Activated T-cell treated with anti-CD3 and anti-CD28 coated beads, Interleukin-2, amount 50 U/mL, for 72 hours (primary cell): Measurements from ENCODE around the gene FAM156A. TPM values are rescaled to one million over a fixed set of nuclear protein-coding genes. Genes with fewer than 3 reads are reported as not detected.
"Not testable (repeated sequence)": the region's sequence is repeated elsewhere in the genome, so short reads cannot be mapped to it uniquely, and the experiment has no call there.

ENCODE experiments used
- ATAC-seq, 2 donors: fragments of 150-1000 bp; cut with Tn5 transposase; replicated peaks in 1 of 2; 2 replicates each; pipeline ENCODE4 v1.10.0; 2021; ENCODE audit warnings: moderate library complexity in 2 of 2, mild to moderate bottlenecking in 1 of 2
- DNase-seq, 2 donors: peaks; one replicate each; pipeline ENCODE4 v3.0.0; 2021 to 2022; ENCODE audit warnings: mixed read lengths in 1 of 2
- H3K27ac Mint-ChIP-seq: one replicate; pipeline ENCODE4 v1.8.0; 2022; ENCODE audit warnings: mild to moderate bottlenecking, moderate library complexity, mixed read lengths
- H3K27me3 Mint-ChIP-seq: one replicate; pipeline ENCODE4 v1.8.0; 2022; ENCODE audit warnings: low read depth, mixed read lengths
- H3K36me3 Mint-ChIP-seq, 2 donors: one replicate each; pipeline ENCODE4 v1.8.0; 2022; ENCODE audit warnings: mixed read lengths in 2 of 2, mild to moderate bottlenecking in 1 of 2; ENCODE audit not compliant: insufficient read depth in 2 of 2
- H3K4me1 Mint-ChIP-seq: one replicate; pipeline ENCODE4 v1.8.0; 2022; ENCODE audit warnings: low read depth, mixed read lengths
- H3K4me3 Mint-ChIP-seq, 2 donors: one replicate each; pipeline ENCODE4 v1.8.0; 2022; ENCODE audit warnings: mild to moderate bottlenecking in 2 of 2, mixed read lengths in 2 of 2, moderate library complexity in 2 of 2
- H3K9me3 Mint-ChIP-seq, 2 donors: one replicate each; pipeline ENCODE4 v1.8.0; 2022; ENCODE audit warnings: mixed read lengths in 2 of 2
- total RNA-seq, 2 donors: library from RNA; stranded (reverse); gene quantifications; one replicate each; pipeline ENCODE4 v1.2.3, GENCODE V29; 2022

FAM156A gene
- total RNA-seq, 2 donors from 2014 or later: 23.2 to 23.8 TPM

GRCh38 chrX:52988985-52989917 is 30.9 kb upstream of the FAM156A start:
- no peaks in the 10 kb centered on the region for H3K36me3 Mint-ChIP-seq
- peaks cover 36% of the 10 kb centered on the region for H3K4me1 Mint-ChIP-seq
- H3K27me3 Mint-ChIP-seq: peaks cover 31% of the 10 kb centered on the region
- peak overlapping the region in 1 of 2 donors; percentile 63 for H3K4me3 Mint-ChIP-seq
- ATAC-seq (peak; percentile 42 to 69), DNase-seq (peak in 1 of 2 donors; percentile 25)
- no peaks in the 10 kb centered on the region for H3K9me3 Mint-ChIP-seq
- no peak overlapping the region for H3K27ac Mint-ChIP-seq

GRCh38 chrX:52983321-52984000 is 25.1 kb upstream of the FAM156A start:
- Mint-ChIP-seq H3K27ac (no peak overlapping the region), H3K9me3 (no peaks in the 10 kb centered on the region), H3K36me3 (no peaks in the 10 kb centered on the region), H3K4me1 (peaks cover 4% of the 10 kb centered on the region), H3K27me3 (peaks cover 37% of the 10 kb centered on the region), H3K4me3 (no peak overlapping the region)
- DNase-seq (no peak), ATAC-seq (no peak)

GRCh38 chrX:52979993-52980392 is 21.7 kb upstream of the FAM156A start:
- no peaks in the 10 kb centered on the region for H3K36me3 Mint-ChIP-seq
- no peak overlapping the region for H3K27ac Mint-ChIP-seq
- H3K9me3 Mint-ChIP-seq: no peaks in the 10 kb centered on the region
- no peak for ATAC-seq
- H3K27me3 Mint-ChIP-seq: peaks cover 33% of the 10 kb centered on the region
- peaks cover 4% of the 10 kb centered on the region for H3K4me1 Mint-ChIP-seq
- DNase-seq: no peak
- no peak overlapping the region for H3K4me3 Mint-ChIP-seq

- Mint-ChIP-seq H3K9me3 (no peaks in the 10 kb centered on the region), H3K36me3 (no peaks in the 10 kb centered on the region), H3K27me3 (peaks cover 33% of the 10 kb centered on the region), H3K4me3 (no peak overlapping the region), H3K27ac (no peak overlapping the region), H3K4me1 (peaks cover 4% of the 10 kb centered on the region)
- ATAC-seq: no peak
- no peak for DNase-seq
Observed at GRCh38 chrX:52979568-52979967, 21.2 kb upstream of the FAM156A start.

GRCh38 chrX:52977953-52978352 is 19.6 kb upstream of the FAM156A start:
- Mint-ChIP-seq H3K27me3 (peaks cover 27% of the 10 kb centered on the region), H3K4me1 (peaks cover 4% of the 10 kb centered on the region)

GRCh38 chrX:52975576-52975975 is 17.3 kb upstream of the FAM156A start:
- H3K9me3 Mint-ChIP-seq, H3K36me3 Mint-ChIP-seq, H3K27ac Mint-ChIP-seq, DNase-seq, H3K4me1 Mint-ChIP-seq, H3K4me3 Mint-ChIP-seq, ATAC-seq: not testable (repeated sequence)
- H3K27me3 Mint-ChIP-seq: peaks cover 27% of the 10 kb centered on the region

More at GRCh38 chrX:52977953-52978352, 19.6 kb upstream of the FAM156A start:
- no peak overlapping the region for H3K4me3 Mint-ChIP-seq
- H3K9me3 Mint-ChIP-seq: no peaks in the 10 kb centered on the region
- ATAC-seq (no peak), DNase-seq (no peak)
- H3K36me3 Mint-ChIP-seq: no peaks in the 10 kb centered on the region
- no peak overlapping the region for H3K27ac Mint-ChIP-seq

- not testable (repeated sequence) for H3K9me3 Mint-ChIP-seq, DNase-seq, H3K27ac Mint-ChIP-seq, H3K4me3 Mint-ChIP-seq, ATAC-seq, H3K4me1 Mint-ChIP-seq, H3K36me3 Mint-ChIP-seq
- H3K27me3 Mint-ChIP-seq: peaks cover 16% of the 10 kb centered on the region
Observed at GRCh38 chrX:52974336-52974992, 16.1 kb upstream of the FAM156A start.

GRCh38 chrX:52967922-52968321 is 9.6 kb upstream of the FAM156A start:
- not testable (repeated sequence) for H3K27ac Mint-ChIP-seq, H3K36me3 Mint-ChIP-seq, H3K9me3 Mint-ChIP-seq

GRCh38 chrX:52966993-52967738 is 8.8 kb upstream of the FAM156A start:
- not testable (repeated sequence) for H3K4me3 Mint-ChIP-seq, ATAC-seq, H3K27me3 Mint-ChIP-seq

More at GRCh38 chrX:52967922-52968321, 9.6 kb upstream of the FAM156A start:
- ATAC-seq, H3K27me3 Mint-ChIP-seq, H3K4me3 Mint-ChIP-seq, H3K4me1 Mint-ChIP-seq, DNase-seq: not testable (repeated sequence)

GRCh38 chrX:52958961-52959360 is 643 bp upstream of the FAM156A start:
- not testable (repeated sequence) for H3K4me3 Mint-ChIP-seq, H3K27ac Mint-ChIP-seq
- ATAC-seq: peak; percentile 12 to 23

More at GRCh38 chrX:52966993-52967738, 8.8 kb upstream of the FAM156A start:
- not testable (repeated sequence) for H3K9me3 Mint-ChIP-seq, DNase-seq, H3K27ac Mint-ChIP-seq, H3K4me1 Mint-ChIP-seq, H3K36me3 Mint-ChIP-seq

GRCh38 chrX:52949884-52950283 is 8.4 kb downstream of the FAM156A start:
- not testable (repeated sequence) for ATAC-seq, H3K27me3 Mint-ChIP-seq, DNase-seq, H3K4me1 Mint-ChIP-seq, H3K4me3 Mint-ChIP-seq, H3K9me3 Mint-ChIP-seq, H3K27ac Mint-ChIP-seq, H3K36me3 Mint-ChIP-seq

More at GRCh38 chrX:52958961-52959360, 643 bp upstream of the FAM156A start:
- H3K36me3 Mint-ChIP-seq, H3K4me1 Mint-ChIP-seq, H3K9me3 Mint-ChIP-seq, DNase-seq, H3K27me3 Mint-ChIP-seq: not testable (repeated sequence)

- not testable (repeated sequence) for ATAC-seq, H3K9me3 Mint-ChIP-seq, H3K27ac Mint-ChIP-seq, H3K4me1 Mint-ChIP-seq, H3K27me3 Mint-ChIP-seq, H3K4me3 Mint-ChIP-seq, DNase-seq, H3K36me3 Mint-ChIP-seq
Observed at GRCh38 chrX:52949325-52949724, 9.0 kb downstream of the FAM156A start.
